Kidney epithelial cell (primary cell): Measurements from ENCODE around the gene DISP1. TPM values are rescaled to one million over a fixed set of nuclear protein-coding genes. Genes with fewer than 3 reads are reported as not detected.

Source experiments
- DNase-seq: peaks from one replicate; pipeline ENCODE4 v3.0.0-alpha.2; 2010; ENCODE audit warnings: low read depth
- H3K27me3 ChIP-seq: 2 replicates; pipeline ENCODE4 v1.6.0; 2011; ENCODE audit warnings: low read length; ENCODE audit not compliant: control insufficient read depth, insufficient read depth
- H3K36me3 ChIP-seq: 2 replicates; pipeline ENCODE4 v1.5.1; 2011; ENCODE audit warnings: low read length; ENCODE audit not compliant: control insufficient read depth, insufficient read depth
- H3K4me3 ChIP-seq: 2 replicates; pipeline ENCODE4 v1.5.1; 2011; ENCODE audit warnings: low read depth, mild to moderate bottlenecking, control low read depth, low read length
- CTCF ChIP-seq: IDR thresholded peaks from 2 replicates; pipeline ENCODE4 v1.5.1; 2011; ENCODE audit warnings: mild to moderate bottlenecking, moderate library complexity, low read length, control low read depth, inconsistent platforms; ENCODE audit not compliant: insufficient read depth, poor library complexity, severe bottlenecking
- total RNA-seq: library from RNA; depleted of rRNA; stranded (reverse); fragments of >200 nt; gene quantifications from 2 replicates; pipeline ENCODE4 v1.2.3, GENCODE V29; 2015

The DISP1 gene
- total RNA-seq, 1 donor from 2014 or later, result 4.7 TPM

- Histone ChIP-seq H3K4me3 (no peak overlapping the region), H3K36me3 (no peaks in the 10 kb centered on the region), H3K27me3 (no peaks in the 10 kb centered on the region)
- no peak for DNase-seq
- no peak for TF ChIP-seq CTCF
Observed at GRCh38 chr1:222852326-222852725, 37.5 kb downstream of the DISP1 start.

- Histone ChIP-seq H3K36me3 (no peaks in the 10 kb centered on the region), H3K27me3 (no peaks in the 10 kb centered on the region)
- no peak for TF ChIP-seq CTCF
Observed at GRCh38 chr1:222861062-222861461, 46.2 kb downstream of the DISP1 start.

More at GRCh38 chr1:222861062-222861461, 46.2 kb downstream of the DISP1 start:
- H3K4me3 ChIP-seq, result no peak overlapping the region
- no peak for DNase-seq

Other genes starting within 250 kb of the DISP1 start
- gene TAF1A, start 225.1 kb upstream of the DISP1 start, total RNA-seq, result 11.3 and 15.3 TPM in 2 replicates
- 34.6 and 39.6 TPM in 2 replicates for gene MIA3, start 196.9 kb upstream of the DISP1 start, total RNA-seq
- 50.1 and 50.7 TPM in 2 replicates for gene AIDA, start 102.5 kb upstream of the DISP1 start, total RNA-seq
- 50.1 and 75.6 TPM in 2 replicates for gene BROX, start 102.5 kb upstream of the DISP1 start, total RNA-seq
- gene FAM177B, start 77.8 kb upstream of the DISP1 start, total RNA-seq, result not detected in 2 replicates